ENCODE results near the gene AKAP9.
"Not testable (repeated sequence)": the region's sequence is repeated elsewhere in the genome, so short reads cannot be mapped to it uniquely, and the experiment has no call there.

Gene AKAP9

GRCh38 chr7:91940572-91941341 lies at the start of gene AKAP9:
Gene AKAP9, plus strand, starts transcription at chr7:91940862. Its CDS starts 238 bp downstream, at chr7:91941100.
- DNase-seq (ENCODE audit: low spot score): peak; percentile 90

- DNase-seq (ENCODE audit: low spot score): no peak
Measured at GRCh38 chr7:91892099-91892705, 48.5 kb upstream of the AKAP9 start.

- no peak for DNase-seq (ENCODE audit: low spot score)
Measured at GRCh38 chr7:91892821-91893340, 47.8 kb upstream of the AKAP9 start.

GRCh38 chr7:91893699-91894098 lies 47.0 kb upstream of the AKAP9 start:
- not testable (repeated sequence) for DNase-seq (ENCODE audit: low spot score)

GRCh38 chr7:91894781-91895480 lies 45.7 kb upstream of the AKAP9 start:
- no peak for DNase-seq (ENCODE audit: low spot score)

- no peak for DNase-seq (ENCODE audit: low spot score)
Measured at GRCh38 chr7:91898240-91898992, 42.2 kb upstream of the AKAP9 start.

- no peak for DNase-seq (ENCODE audit: low spot score)
Measured at GRCh38 chr7:91899563-91899962, 41.1 kb upstream of the AKAP9 start.

- DNase-seq (ENCODE audit: low spot score): no peak
Measured at GRCh38 chr7:91910171-91910570, 30.5 kb upstream of the AKAP9 start.

- no peak for DNase-seq (ENCODE audit: low spot score)
Measured at GRCh38 chr7:91911121-91911520, 29.5 kb upstream of the AKAP9 start.

GRCh38 chr7:91912494-91912893 lies 28.2 kb upstream of the AKAP9 start:
- no peak for DNase-seq (ENCODE audit: low spot score)

GRCh38 chr7:91913612-91914011 lies 27.1 kb upstream of the AKAP9 start:
- no peak for DNase-seq (ENCODE audit: low spot score)

GRCh38 chr7:91915401-91916050 lies 25.1 kb upstream of the AKAP9 start:
- no peak for DNase-seq (ENCODE audit: low spot score)

GRCh38 chr7:91916051-91916440 lies 24.6 kb upstream of the AKAP9 start:
- DNase-seq (ENCODE audit: low spot score): no peak

GRCh38 chr7:91918356-91918755 lies 22.3 kb upstream of the AKAP9 start:
- no peak for DNase-seq (ENCODE audit: low spot score)

- no peak for DNase-seq (ENCODE audit: low spot score)
Measured at GRCh38 chr7:91922857-91923256, 17.8 kb upstream of the AKAP9 start.

- no peak for DNase-seq (ENCODE audit: low spot score)
Measured at GRCh38 chr7:91927912-91928311, 12.8 kb upstream of the AKAP9 start.

- DNase-seq (ENCODE audit: low spot score): no peak
Measured at GRCh38 chr7:91929463-91929862, 11.2 kb upstream of the AKAP9 start.

GRCh38 chr7:91940171-91940570 lies 491 bp upstream of the AKAP9 start:
- DNase-seq (ENCODE audit: low spot score): no peak

GRCh38 chr7:91941450-91941849 lies 788 bp downstream of the AKAP9 start:
- DNase-seq (ENCODE audit: low spot score): peak; percentile 69

GRCh38 chr7:91942312-91942711 lies 1.6 kb downstream of the AKAP9 start:
- no peak for DNase-seq (ENCODE audit: low spot score)

- not testable (repeated sequence) for DNase-seq (ENCODE audit: low spot score)
Measured at GRCh38 chr7:91944970-91945369, 4.3 kb downstream of the AKAP9 start.

- DNase-seq (ENCODE audit: low spot score): no peak
Measured at GRCh38 chr7:91945476-91945875, 4.8 kb downstream of the AKAP9 start.
